HG03521 (cell line): ENCODE measurements around the gene ANO6.
"Not testable (repeated sequence)": the region's sequence is repeated elsewhere in the genome, so short reads cannot be mapped to it uniquely, and the experiment has no call there.

Source experiments
- ATAC-seq: cut with Tn5 transposase; IDR thresholded peaks from one replicate; pipeline ENCODE4 v1.9.1; 2021; ENCODE audit warnings: mild to moderate bottlenecking, moderate library complexity; ENCODE audit not compliant: unreplicated experiment

ANO6 gene

GRCh38 chr12:45234139-45234865, 18.4 kb downstream of the ANO6 start:
- ATAC-seq: no peak

- ATAC-seq: no peak
These were observed 19.5 kb downstream of the ANO6 start for GRCh38 chr12:45235087-45236025.

GRCh38 chr12:45236383-45236782, 20.5 kb downstream of the ANO6 start:
- ATAC-seq: not testable (repeated sequence)

GRCh38 chr12:45242180-45242579, 26.3 kb downstream of the ANO6 start:
- no peak for ATAC-seq

- ATAC-seq: no peak
These were observed 28.1 kb downstream of the ANO6 start for GRCh38 chr12:45243963-45244362.

GRCh38 chr12:45244561-45245343, 28.9 kb downstream of the ANO6 start:
- peak; percentile 70 for ATAC-seq

- no peak for ATAC-seq
These were observed 30.3 kb downstream of the ANO6 start for GRCh38 chr12:45246236-45246635.

- no peak for ATAC-seq
These were observed 31.7 kb downstream of the ANO6 start for GRCh38 chr12:45247589-45247988.

GRCh38 chr12:45248095-45248494, 32.2 kb downstream of the ANO6 start:
- ATAC-seq: no peak

GRCh38 chr12:45254254-45254653, 38.4 kb downstream of the ANO6 start:
- ATAC-seq: no peak

- ATAC-seq: no peak
These were observed 40.8 kb downstream of the ANO6 start for GRCh38 chr12:45256721-45257120.

- peak; percentile 87 for ATAC-seq
These were observed 41.5 kb downstream of the ANO6 start for GRCh38 chr12:45257185-45257930.

- no peak for ATAC-seq
These were observed 43.8 kb downstream of the ANO6 start for GRCh38 chr12:45259675-45260074.

- ATAC-seq: no peak
These were observed 44.4 kb downstream of the ANO6 start for GRCh38 chr12:45260104-45260815.

GRCh38 chr12:45260854-45261253, 45.0 kb downstream of the ANO6 start:
- no peak for ATAC-seq

- ATAC-seq: not testable (repeated sequence)
These were observed 46.3 kb downstream of the ANO6 start for GRCh38 chr12:45262185-45262584.

- ATAC-seq: no peak
These were observed 47.7 kb downstream of the ANO6 start for GRCh38 chr12:45263587-45263986.

- no peak for ATAC-seq
These were observed 52.9 kb downstream of the ANO6 start for GRCh38 chr12:45268672-45269411.

- no peak for ATAC-seq
These were observed 53.5 kb downstream of the ANO6 start for GRCh38 chr12:45269412-45269751.
